WTC11 (cell line): ENCODE measurements around the gene LRTM2.

ENCODE experiments used
- CTCF ChIP-seq: fragments of 200-600 bp; IDR thresholded peaks from 2 replicates; pipeline ENCODE4 v1.8.0; 2022; ENCODE audit warnings: antibody characterized with exemption
- FOXP4 ChIP-seq: sonication (generic); formaldehyde crosslinking; IDR thresholded peaks from 2 replicates; pipeline ENCODE4 v1.8.0; 2022; ENCODE audit warnings: mild to moderate bottlenecking, missing genetic modification reagents
- NFYB ChIP-seq: sonication (generic); formaldehyde crosslinking; conservative IDR thresholded peaks from 2 replicates; pipeline ENCODE4 v1.8.0; 2022; ENCODE audit warnings: low read depth, missing genetic modification reagents
- NR2C2 ChIP-seq: sonication (generic); formaldehyde crosslinking; IDR thresholded peaks from 2 replicates; pipeline ENCODE4 v1.8.0; 2022; ENCODE audit warnings: mild to moderate bottlenecking, missing genetic modification reagents
- PREB ChIP-seq: sonication (generic); formaldehyde crosslinking; IDR thresholded peaks from 2 replicates; pipeline ENCODE4 v1.8.1; 2022; ENCODE audit warnings: mild to moderate bottlenecking, missing genetic modification reagents, moderate library complexity, borderline replicate concordance
- USF2 ChIP-seq: sonication (generic); formaldehyde crosslinking; IDR thresholded peaks from 2 replicates; pipeline ENCODE4 v1.8.1; 2023; ENCODE audit warnings: mild to moderate bottlenecking, missing genetic modification reagents, moderate library complexity
- ZBTB43 ChIP-seq: sonication (generic); formaldehyde crosslinking; IDR thresholded peaks from 2 replicates; pipeline ENCODE4 v1.8.1; 2023; ENCODE audit warnings: mild to moderate bottlenecking, missing genetic modification reagents

- no peak for TF ChIP-seq CTCF
- TF ChIP-seq ZBTB43: no peak
- TF ChIP-seq FOXP4 (CRISPR knock-in tag): no peak
- TF ChIP-seq NR2C2: no peak
- TF ChIP-seq NFYB: no peak
- no peak for TF ChIP-seq PREB (CRISPR knock-in tag)
- no peak for TF ChIP-seq USF2
Measured at GRCh38 chr12:1822699-1823098, 2.3 kb downstream of the LRTM2 start.
